SK-N-SH (cell line): ENCODE measurements around the gene GRM8. TPM values are rescaled to one million over a fixed set of nuclear protein-coding genes. Genes with fewer than 3 reads are reported as not detected.

Experiments
- CTCF ChIA-PET: fragments of 300-600, 350-600 bp; formaldehyde crosslinking; extraction: SDS; loops from one replicate; lab custom pipeline; 2021; lab: Yijun Ruan, JAX
- POLR2A ChIA-PET: fragments of 350-600 bp; sonication (Branson Sonifier 250); formaldehyde crosslinking; extraction: SDS; loops from one replicate; lab custom pipeline; 2020; ENCODE audit warnings: antibody characterized with exemption, inconsistent platforms; lab: Yijun Ruan, JAX
- DNase-seq: peaks from one replicate; pipeline ENCODE4 v3.0.0; 2012
- H2AFZ ChIP-seq: fragments of 200-600 bp; sonication (generic); 2 replicates; pipeline ENCODE4 v1.8.1; 2016; ENCODE audit warnings: antibody characterized with exemption, mild to moderate bottlenecking, low read depth
- H3F3A ChIP-seq: fragments of 200-600 bp; sonication (generic); replicated peaks from 2 replicates; pipeline ENCODE3; 2016; ENCODE audit warnings: antibody characterized with exemption, mild to moderate bottlenecking; ENCODE audit not compliant: insufficient read depth
- H3K27ac ChIP-seq, 2 experiments: fragments of 200-500 bp in 1 of 2; fragments of 200-600 bp in 1 of 2; sonication (Bioruptor generic) in 1 of 2; sonication (generic), shearing (Covaris generic) in 1 of 2; 2 replicates each; pipeline versions ENCODE4 v1.5.1 to v1.6.1; 2014 to 2016; ENCODE audit warnings: low read depth in 2 of 2, inconsistent platforms in 1 of 2, low read length in 1 of 2, mild to moderate bottlenecking in 1 of 2, mixed read lengths in 1 of 2
- H3K27me3 ChIP-seq: fragments of 200-600 bp; sonication (generic), shearing (Covaris generic); 2 replicates; pipeline ENCODE4 v1.6.1; 2016; ENCODE audit warnings: mixed run types; ENCODE audit not compliant: insufficient read depth
- H3K36me3 ChIP-seq, 2 experiments: fragments of 200-500 bp in 1 of 2; fragments of 200-600 bp in 1 of 2; sonication (Bioruptor generic) in 1 of 2; sonication (generic) in 1 of 2; replicated peaks in 1 of 2; 2 replicates each; pipeline versions ENCODE3 to v1.5.1; 2014 to 2016; ENCODE audit warnings: low read length in 1 of 2, mild to moderate bottlenecking in 1 of 2; ENCODE audit not compliant: insufficient read depth in 2 of 2, control insufficient read depth in 1 of 2
- H3K4me1 ChIP-seq, 2 experiments: fragments of 200-500 bp in 1 of 2; fragments of 200-600 bp in 1 of 2; sonication (Bioruptor generic) in 1 of 2; sonication (generic), shearing (Covaris generic) in 1 of 2; 2 replicates each; pipeline versions ENCODE4 v1.5.1 to v1.6.1; 2014 to 2016; ENCODE audit warnings: low read depth in 1 of 2, low read length in 1 of 2, mixed run types in 1 of 2; ENCODE audit not compliant: insufficient read depth in 2 of 2, control insufficient read depth in 1 of 2
- H3K4me2 ChIP-seq: fragments of 200-600 bp; sonication (generic), shearing (Covaris generic); 2 replicates; pipeline ENCODE4 v1.6.1; 2017; ENCODE audit warnings: mixed run types
- H3K4me3 ChIP-seq, 2 experiments: fragments of 200-500 bp in 1 of 2; fragments of 200-600 bp in 1 of 2; sonication (Bioruptor generic) in 1 of 2; sonication (generic), shearing (Covaris generic) in 1 of 2; 2 replicates each; pipeline versions ENCODE4 v1.5.1 to v1.8.1; 2014 to 2016; ENCODE audit warnings: low read depth in 2 of 2, inconsistent platforms in 1 of 2, low read length in 1 of 2, mild to moderate bottlenecking in 1 of 2, mixed read lengths in 1 of 2, moderate library complexity in 1 of 2
- H3K79me2 ChIP-seq: fragments of 200-600 bp; sonication (generic); 2 replicates; pipeline ENCODE4 v1.8.1; 2017; ENCODE audit warnings: mild to moderate bottlenecking; ENCODE audit not compliant: insufficient read depth
- H3K9ac ChIP-seq: fragments of 200-600 bp; sonication (generic); 2 replicates; pipeline ENCODE4 v1.6.1; 2017; ENCODE audit warnings: mixed run types
- H3K9me2 ChIP-seq: fragments of 200-600 bp; sonication (generic); 2 replicates; pipeline ENCODE4 v1.6.1; 2017; ENCODE audit warnings: mixed run types
- H3K9me3 ChIP-seq: fragments of 200-600 bp; sonication (generic); 2 replicates; pipeline ENCODE4 v1.6.1; 2017; ENCODE audit warnings: mixed run types, mild to moderate bottlenecking, moderate library complexity
- H4K20me1 ChIP-seq: fragments of 200-600 bp; sonication (generic); 2 replicates; pipeline ENCODE4 v1.6.1; 2017; ENCODE audit warnings: mild to moderate bottlenecking, mixed run types; ENCODE audit not compliant: insufficient read depth
- CHD2 ChIP-seq: fragments of 150-350 bp; IDR thresholded peaks from 2 replicates; pipeline ENCODE4 v1.6.1; 2018; ENCODE audit warnings: low read length; ENCODE audit not compliant: partially characterized antibody
- CTCF ChIP-seq: fragments of 200-600 bp; sonication (generic); IDR thresholded peaks from 2 replicates; pipeline ENCODE4 v1.6.1; 2017; ENCODE audit warnings: antibody characterized with exemption, mild to moderate bottlenecking, moderate library complexity
- ELF1 ChIP-seq: IDR thresholded peaks from 2 replicates; pipeline ENCODE4 v1.4.0; 2012
- EP300 ChIP-seq, 2 experiments: IDR thresholded peaks; 2 replicates each; pipeline versions ENCODE4 v1.4.0 to v1.6.1; 2012; ENCODE audit warnings: borderline replicate concordance in 1 of 2, low read depth in 1 of 2, low read length in 1 of 2
- EZH2phosphoT487 ChIP-seq: fragments of 200-600 bp; sonication (generic); IDR thresholded peaks from 2 replicates; pipeline ENCODE4 v1.6.1; 2017; ENCODE audit warnings: low read depth, mixed run types, mild to moderate bottlenecking, antibody characterized with exemption, moderate library complexity, borderline replicate concordance
- FOXJ3 ChIP-seq: sonication (generic); formaldehyde crosslinking; IDR thresholded peaks from 2 replicates; pipeline ENCODE4 v1.5.1; 2020; ENCODE audit warnings: mild to moderate bottlenecking, missing genetic modification reagents
- GATA2 ChIP-seq: sonication (generic); formaldehyde crosslinking; IDR thresholded peaks from 2 replicates; pipeline ENCODE4 v1.5.0; 2020; ENCODE audit warnings: mild to moderate bottlenecking, missing genetic modification reagents
- MEF2A ChIP-seq: IDR thresholded peaks from 2 replicates; pipeline ENCODE4 v1.4.0; 2012; ENCODE audit warnings: low read depth, borderline replicate concordance
- MXI1 ChIP-seq: IDR thresholded peaks from 2 replicates; pipeline ENCODE4 v1.6.1; 2012; ENCODE audit warnings: mild to moderate bottlenecking, low read depth, low read length, improper control_type of control experiment
- POLR2AphosphoS5 ChIP-seq: IDR thresholded peaks from 2 replicates; pipeline ENCODE4 v1.6.1; 2012; ENCODE audit warnings: low read depth, low read length
- REST ChIP-seq: IDR thresholded peaks from 2 replicates; pipeline ENCODE4 v1.6.1; 2012; ENCODE audit warnings: mild to moderate bottlenecking, low read depth, low read length, moderate library complexity
- RFX5 ChIP-seq: IDR thresholded peaks from 2 replicates; pipeline ENCODE4 v1.6.1; 2012; ENCODE audit warnings: mild to moderate bottlenecking, improper control_type of control experiment, low read length
- RXRA ChIP-seq: IDR thresholded peaks from 2 replicates; pipeline ENCODE4 v1.4.0; 2012; ENCODE audit warnings: low read depth, mild to moderate bottlenecking, borderline replicate concordance
- SMC3 ChIP-seq: IDR thresholded peaks from 2 replicates; pipeline ENCODE4 v1.6.1; 2012; ENCODE audit warnings: low read depth, low read length, improper control_type of control experiment
- ZBTB33 ChIP-seq: IDR thresholded peaks from 2 replicates; pipeline ENCODE4 v1.4.0; 2012; ENCODE audit warnings: low read depth, borderline replicate concordance
- WGBS: methylation state at CpG from one replicate; pipeline ENCODE4 v1.1.6; 2017; ENCODE audit warnings: low lambda C conversion rate; 5-methylcytosine and 5-hydroxymethylcytosine counted together
- polyA plus RNA-seq, 3 experiments: library from polyadenylated mRNA; depleted of rRNA; stranded (reverse); fragments of >200 nt; gene quantifications; 2 replicates each; pipeline ENCODE4 v1.2.3, GENCODE V29; 2012
- TF ChIP-seq, protein P1 (sequence below): fragments of 150-350 bp; IDR thresholded peaks from 2 replicates; pipeline ENCODE4 v1.6.1; 2017; ENCODE audit warnings: antibody characterized with exemption, low read length, low read depth, borderline replicate concordance
- TF ChIP-seq, protein P2 (sequence below): fragments of 150-350 bp; IDR thresholded peaks from 2 replicates; pipeline ENCODE4 v1.6.1; 2016; ENCODE audit warnings: mild to moderate bottlenecking, low read depth, low read length

Gene GRM8
- polyA plus RNA-seq, 1 of the 3 experiments (the other 2 are of a cell fraction) = 0.10 TPM

- Histone ChIP-seq H3K9me3 (no peaks in the 10 kb centered on the region), H3K9ac (no peak overlapping the region), H3K36me3 (no peaks in the 10 kb centered on the region), H3K4me1 (no peaks in the 10 kb centered on the region), H3K27me3 (no peaks in the 10 kb centered on the region), H2AFZ (no peak overlapping the region), H3K4me2 (no peak overlapping the region), H3K9me2 (no peaks in the 10 kb centered on the region), H3K4me3 (no peak overlapping the region), H4K20me1 (no peaks in the 10 kb centered on the region), H3K27ac (no peak overlapping the region), H3F3A (no peaks in the 10 kb centered on the region), H3K79me2 (no peaks in the 10 kb centered on the region)
- DNase-seq = no peak
- TF ChIP-seq EZH2phosphoT487 (no peak), MXI1 (no peak), FOXJ3 (no peak), SMC3 (no peak), REST (no peak), MEF2A (no peak), GATA2 (no peak), CHD2 (no peak)
- TF ChIP-seq, protein P1, sequence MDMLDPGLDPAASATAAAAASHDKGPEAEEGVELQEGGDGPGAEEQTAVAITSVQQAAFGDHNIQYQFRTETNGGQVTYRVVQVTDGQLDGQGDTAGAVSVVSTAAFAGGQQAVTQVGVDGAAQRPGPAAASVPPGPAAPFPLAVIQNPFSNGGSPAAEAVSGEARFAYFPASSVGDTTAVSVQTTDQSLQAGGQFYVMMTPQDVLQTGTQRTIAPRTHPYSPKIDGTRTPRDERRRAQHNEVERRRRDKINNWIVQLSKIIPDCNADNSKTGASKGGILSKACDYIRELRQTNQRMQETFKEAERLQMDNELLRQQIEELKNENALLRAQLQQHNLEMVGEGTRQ = no peak
- TF ChIP-seq, protein P2, sequence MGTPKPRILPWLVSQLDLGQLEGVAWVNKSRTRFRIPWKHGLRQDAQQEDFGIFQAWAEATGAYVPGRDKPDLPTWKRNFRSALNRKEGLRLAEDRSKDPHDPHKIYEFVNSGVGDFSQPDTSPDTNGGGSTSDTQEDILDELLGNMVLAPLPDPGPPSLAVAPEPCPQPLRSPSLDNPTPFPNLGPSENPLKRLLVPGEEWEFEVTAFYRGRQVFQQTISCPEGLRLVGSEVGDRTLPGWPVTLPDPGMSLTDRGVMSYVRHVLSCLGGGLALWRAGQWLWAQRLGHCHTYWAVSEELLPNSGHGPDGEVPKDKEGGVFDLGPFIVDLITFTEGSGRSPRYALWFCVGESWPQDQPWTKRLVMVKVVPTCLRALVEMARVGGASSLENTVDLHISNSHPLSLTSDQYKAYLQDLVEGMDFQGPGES = no peak
- CTCF ChIA-PET = interaction anchor here (1.3 kb wide), 1 partner anchor 11 kb away, joined by 4 read pairs; no protein-coding TSS in a partner anchor
- POLR2A ChIA-PET = no interaction called here
- 23% methylated on average over 1 of the region's 1 CpG for WGBS
Measured at GRCh38 chr7:126424985-126425384, 827.8 kb downstream of the GRM8 start.

GRCh38 chr7:126419047-126419446 is 833.7 kb downstream of the GRM8 start:
- no peaks in the 10 kb centered on the region for H3F3A ChIP-seq
- no peaks in the 10 kb centered on the region for H3K4me1 ChIP-seq
- no peak overlapping the region for H2AFZ ChIP-seq
- WGBS = 44% methylated on average over 4 of the region's 4 CpGs
- H3K27ac ChIP-seq = no peak overlapping the region
- no peaks in the 10 kb centered on the region for H3K27me3 ChIP-seq
- H3K4me3 ChIP-seq = no peak overlapping the region
- H3K9ac ChIP-seq = no peak overlapping the region
- H4K20me1 ChIP-seq = no peaks in the 10 kb centered on the region
- DNase-seq = no peak
- POLR2A ChIA-PET = no interaction called here
- H3K79me2 ChIP-seq = no peaks in the 10 kb centered on the region
- H3K9me2 ChIP-seq = no peaks in the 10 kb centered on the region
- CTCF ChIA-PET = no interaction called here
- H3K4me2 ChIP-seq = no peak overlapping the region
- H3K9me3 ChIP-seq = no peaks in the 10 kb centered on the region
- no peaks in the 10 kb centered on the region for H3K36me3 ChIP-seq
- TF ChIP-seq POLR2AphosphoS5 (no peak), CTCF (no peak), RXRA (no peak), RFX5 (no peak), ZBTB33 (no peak), ELF1 (no peak), EP300 (IDR thresholded peaks at IDR 0.05; ENCODE audit: borderline replicate concordance in 1 of 2, low read depth in 1 of 2, low read length in 1 of 2) (no peak), SMC3 (no peak)
- TF ChIP-seq, protein P1 = no peak
